Measurements from ENCODE around the gene TM6SF1.
"Not testable (repeated sequence)": the region's sequence is repeated elsewhere in the genome, so short reads cannot be mapped to it uniquely, and the experiment has no call there.

Gene TM6SF1

GRCh38 chr15:83065431-83065830 is 42.0 kb upstream of the TM6SF1 start:
- H3K4me3 ChIP-seq (ENCODE audit: control insufficient read depth, low read depth, low read length), result peak overlapping the region; percentile 78
- no peak for DNase-seq (ENCODE audit: low read depth)
- no peak for TF ChIP-seq CTCF (conservative IDR thresholded peaks at IDR 0.05; ENCODE audit: control insufficient read depth, insufficient read depth, low read depth, low read length)

- TF ChIP-seq CTCF (conservative IDR thresholded peaks at IDR 0.05; ENCODE audit: control insufficient read depth, insufficient read depth, low read depth, low read length), result no peak
- peak overlapping the region; percentile 78 for H3K4me3 ChIP-seq (ENCODE audit: control insufficient read depth, low read depth, low read length)
- no peak for DNase-seq (ENCODE audit: low read depth)
These were observed 41.3 kb upstream of the TM6SF1 start for GRCh38 chr15:83066034-83066733.

- H3K4me3 ChIP-seq (ENCODE audit: control insufficient read depth, low read depth, low read length), result peak within 1 kb of the TSS; percentile 78
- TF ChIP-seq CTCF (conservative IDR thresholded peaks at IDR 0.05; ENCODE audit: control insufficient read depth, insufficient read depth, low read depth, low read length), result no peak
- peak; percentile 97 for DNase-seq (ENCODE audit: low read depth)
These were observed 40.5 kb upstream of the TM6SF1 start, which contains the start of gene BTBD1 for GRCh38 chr15:83066734-83067637. Gene BTBD1 (minus strand): TSS chr15:83067252. CDS start chr15:83067151, 101 bp downstream.

GRCh38 chr15:83067638-83067962 is 39.8 kb upstream of the TM6SF1 start:
- TF ChIP-seq CTCF (conservative IDR thresholded peaks at IDR 0.05; ENCODE audit: control insufficient read depth, insufficient read depth, low read depth, low read length), result no peak
- no peak for DNase-seq (ENCODE audit: low read depth)
- H3K4me3 ChIP-seq (ENCODE audit: control insufficient read depth, low read depth, low read length), result peak overlapping the region; percentile 36

GRCh38 chr15:83068054-83068453 is 39.4 kb upstream of the TM6SF1 start:
- no peak for TF ChIP-seq CTCF (conservative IDR thresholded peaks at IDR 0.05; ENCODE audit: control insufficient read depth, insufficient read depth, low read depth, low read length)
- DNase-seq (ENCODE audit: low read depth), result no peak
- no peak overlapping the region for H3K4me3 ChIP-seq (ENCODE audit: control insufficient read depth, low read depth, low read length)

GRCh38 chr15:83069211-83069642 is 38.2 kb upstream of the TM6SF1 start:
- DNase-seq (ENCODE audit: low read depth), result peak; percentile 45
- not testable (repeated sequence) for H3K4me3 ChIP-seq (ENCODE audit: control insufficient read depth, low read depth, low read length)

Data from fibroblast of mammary gland (primary cell).